Natural killer cell (primary cell): ENCODE results near the gene GCSAML. TPM values are rescaled to one million over a fixed set of nuclear protein-coding genes. Genes with fewer than 3 reads are reported as not detected.

Source experiments
- ATAC-seq, 3 donors: fragments of 150-1000 bp in 2 of 3; fragments of 200-7000 bp in 1 of 3; cut with Tn5 transposase; 1 replicate in 1 of 3; 2 replicates in 2 of 3; pipeline ENCODE4 v1.10.0; 2021; ENCODE audit warnings: mild to moderate bottlenecking in 2 of 3, moderate library complexity in 2 of 3
- DNase-seq, 2 donors: peaks; one replicate each; pipeline versions ENCODE4 v3.0.0 to v3.0.0-alpha.2; 2013 to 2021; ENCODE audit warnings: mixed read lengths in 1 of 2
- H3K27ac ChIP-seq: one replicate; pipeline ENCODE4 v1.5.1; 2013; ENCODE audit warnings: mild to moderate bottlenecking, low read length
- H3K27me3 ChIP-seq: one replicate; pipeline ENCODE4 v1.6.1; 2013; ENCODE audit warnings: low read length; ENCODE audit not compliant: control insufficient read depth, insufficient read depth
- H3K36me3 ChIP-seq: one replicate; pipeline ENCODE4 v1.6.1; 2013; ENCODE audit warnings: low read length; ENCODE audit not compliant: control insufficient read depth, insufficient read depth
- H3K4me1 ChIP-seq: one replicate; pipeline ENCODE4 v1.6.1; 2013; ENCODE audit warnings: low read length; ENCODE audit not compliant: control insufficient read depth, insufficient read depth
- H3K4me3 ChIP-seq: one replicate; pipeline ENCODE4 v1.5.1; 2013; ENCODE audit warnings: low read length
- H3K9me3 ChIP-seq: one replicate; pipeline ENCODE4 v1.6.1; 2013; ENCODE audit warnings: low read length; ENCODE audit not compliant: control insufficient read depth, insufficient read depth
- H3K27ac Mint-ChIP-seq, 2 donors: one replicate each; pipeline ENCODE4 v1.8.0; 2022; ENCODE audit warnings: mild to moderate bottlenecking in 2 of 2, mixed read lengths in 2 of 2, moderate library complexity in 1 of 2
- H3K27me3 Mint-ChIP-seq, 2 donors: one replicate each; pipeline ENCODE4 v1.8.0; 2022; ENCODE audit warnings: low read depth in 2 of 2, mixed read lengths in 2 of 2
- H3K36me3 Mint-ChIP-seq: one replicate; pipeline ENCODE4 v1.8.0; 2022; ENCODE audit warnings: mixed read lengths
- H3K4me1 Mint-ChIP-seq, 2 donors: one replicate each; pipeline ENCODE4 v1.8.0; 2022; ENCODE audit warnings: mixed read lengths in 2 of 2
- H3K4me3 Mint-ChIP-seq: one replicate; pipeline ENCODE4 v1.8.0; 2022; ENCODE audit warnings: mild to moderate bottlenecking, moderate library complexity, mixed read lengths
- H3K9me3 Mint-ChIP-seq, 2 donors: one replicate each; pipeline ENCODE4 v1.8.0; 2022; ENCODE audit warnings: mixed read lengths in 2 of 2
- WGBS: methylation state at CpG from one replicate; pipeline ENCODE4 v1.1.7; 2013; ENCODE audit warnings: missing lambda C conversion rate; ENCODE audit not compliant: insufficient coverage; 5-methylcytosine and 5-hydroxymethylcytosine counted together
- intact Hi-C: fragments of 100-400 bp; cut with micrococcal nuclease; formaldehyde crosslinking; loops from one replicate; pipeline ENCODE4 v1.14.2; 2022
- total RNA-seq, 4 donors: library from RNA; stranded (reverse); fragments of 120-200 nt in 1 of 4; gene quantifications; one replicate each; pipeline versions ENCODE4 v1.2.3 to v1.2.4, GENCODE V29; 2013 to 2022
- TF ChIP-seq, protein P1 (sequence below): fragments of 200-600 bp; IDR thresholded peaks from one replicate; pipeline ENCODE4 v1.8.0; 2022; ENCODE audit warnings: antibody characterized with exemption

GCSAML gene
- total RNA-seq, 3 donors from 2014 or later (not counting 1 experiment from before 2014, with no cell fraction given) = 0.19 to 62.1 (median 1.4) TPM

DNA sequence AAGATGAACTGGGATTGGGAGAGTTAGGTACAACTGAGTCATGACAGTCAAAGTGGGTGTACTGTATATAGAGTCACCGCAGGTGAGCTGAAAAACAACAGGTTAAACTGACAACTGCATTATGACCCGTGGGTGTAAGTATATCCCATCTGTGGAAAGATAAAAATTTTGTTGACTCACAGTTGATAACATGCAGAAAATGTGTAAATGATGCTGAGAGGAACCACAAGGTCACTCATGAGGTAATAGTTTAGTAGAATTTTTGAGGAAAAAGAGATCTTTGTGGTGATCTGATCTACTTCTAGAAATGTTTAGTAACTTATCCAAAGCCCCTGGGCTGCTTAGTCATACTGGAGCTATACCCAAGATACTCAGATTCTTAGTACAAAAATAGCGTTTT is 13.5 kb upstream of the GCSAML start:
- no peak overlapping the region for H3K27ac ChIP-seq
- no peak overlapping the region for H3K4me3 Mint-ChIP-seq
- no peaks in the 10 kb centered on the region for H3K4me1 ChIP-seq
- H3K4me1 Mint-ChIP-seq = peaks cover 0 to 3% of the 10 kb centered on the region in 2 donors
- peak in 1 of 3 donors; percentile 67 for ATAC-seq
- no peak overlapping the region for H3K4me3 ChIP-seq
- H3K36me3 ChIP-seq = no peaks in the 10 kb centered on the region
- no peaks in the 10 kb centered on the region for H3K36me3 Mint-ChIP-seq
- no peaks in the 10 kb centered on the region for H3K27me3 ChIP-seq
- TF ChIP-seq, protein P1, sequence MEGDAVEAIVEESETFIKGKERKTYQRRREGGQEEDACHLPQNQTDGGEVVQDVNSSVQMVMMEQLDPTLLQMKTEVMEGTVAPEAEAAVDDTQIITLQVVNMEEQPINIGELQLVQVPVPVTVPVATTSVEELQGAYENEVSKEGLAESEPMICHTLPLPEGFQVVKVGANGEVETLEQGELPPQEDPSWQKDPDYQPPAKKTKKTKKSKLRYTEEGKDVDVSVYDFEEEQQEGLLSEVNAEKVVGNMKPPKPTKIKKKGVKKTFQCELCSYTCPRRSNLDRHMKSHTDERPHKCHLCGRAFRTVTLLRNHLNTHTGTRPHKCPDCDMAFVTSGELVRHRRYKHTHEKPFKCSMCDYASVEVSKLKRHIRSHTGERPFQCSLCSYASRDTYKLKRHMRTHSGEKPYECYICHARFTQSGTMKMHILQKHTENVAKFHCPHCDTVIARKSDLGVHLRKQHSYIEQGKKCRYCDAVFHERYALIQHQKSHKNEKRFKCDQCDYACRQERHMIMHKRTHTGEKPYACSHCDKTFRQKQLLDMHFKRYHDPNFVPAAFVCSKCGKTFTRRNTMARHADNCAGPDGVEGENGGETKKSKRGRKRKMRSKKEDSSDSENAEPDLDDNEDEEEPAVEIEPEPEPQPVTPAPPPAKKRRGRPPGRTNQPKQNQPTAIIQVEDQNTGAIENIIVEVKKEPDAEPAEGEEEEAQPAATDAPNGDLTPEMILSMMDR = no peak
- no peaks in the 10 kb centered on the region for H3K9me3 ChIP-seq
- WGBS = 50% methylated on average over 3 of the region's 3 CpGs
- H3K27ac Mint-ChIP-seq = no peak overlapping the region
- no peak for DNase-seq
- intact Hi-C loops = no loop called here
- H3K9me3 Mint-ChIP-seq = no peaks in the 10 kb centered on the region
- H3K27me3 Mint-ChIP-seq = peaks cover 0 to 4% of the 10 kb centered on the region in 2 donors

- Mint-ChIP-seq H3K27me3 (peaks cover 0 to 4% of the 10 kb centered on the region in 2 donors), H3K4me3 (no peak within 1 kb of the TSS), H3K9me3 (no peaks in the 10 kb centered on the region), H3K27ac (no peak within 1 kb of the TSS), H3K4me1 (peaks cover 0 to 5% of the 10 kb centered on the region in 2 donors), H3K36me3 (no peaks in the 10 kb centered on the region)
- H3K4me3 ChIP-seq = no peak within 1 kb of the TSS
- TF ChIP-seq, protein P1 = no peak
- DNase-seq (no peak), ATAC-seq (no peak)
- H3K4me1 ChIP-seq = no peaks in the 10 kb centered on the region
- WGBS = 100% methylated on average over 1 of the region's 2 CpGs
- no peak within 1 kb of the TSS for H3K27ac ChIP-seq
- H3K27me3 ChIP-seq = no peaks in the 10 kb centered on the region
- H3K9me3 ChIP-seq = no peaks in the 10 kb centered on the region
- no peaks in the 10 kb centered on the region for H3K36me3 ChIP-seq
- intact Hi-C loops = no loop called here
These were observed 12.6 kb upstream of the GCSAML start, which contains the start of gene OR2C3 for GRCh38 chr1:247536340-247536739. Gene OR2C3, minus strand, starts transcription at chr1:247536440. Its CDS starts 3,929 bp downstream, at chr1:247532511.

GRCh38 chr1:247538561-247538960 is 10.4 kb upstream of the GCSAML start:
- intact Hi-C loops = no loop called here
- no peaks in the 10 kb centered on the region for H3K27me3 ChIP-seq
- no peaks in the 10 kb centered on the region for H3K36me3 ChIP-seq
- no peaks in the 10 kb centered on the region for H3K4me1 ChIP-seq
- ATAC-seq (no peak), DNase-seq (no peak)
- H3K27ac ChIP-seq = no peak overlapping the region
- peaks cover 0 to 5% of the 10 kb centered on the region in 2 donors for H3K4me1 Mint-ChIP-seq
- H3K9me3 ChIP-seq = no peaks in the 10 kb centered on the region
- no peaks in the 10 kb centered on the region for H3K36me3 Mint-ChIP-seq
- H3K4me3 ChIP-seq = no peak overlapping the region
- WGBS = 92% methylated on average over 5 of the region's 5 CpGs
- no peak overlapping the region for H3K27ac Mint-ChIP-seq
- H3K4me3 Mint-ChIP-seq = no peak overlapping the region
- H3K27me3 Mint-ChIP-seq = no peaks in the 10 kb centered on the region
- H3K9me3 Mint-ChIP-seq = no peaks in the 10 kb centered on the region
- TF ChIP-seq, protein P1 = no peak

GRCh38 chr1:247539215-247539614 is 9.7 kb upstream of the GCSAML start:
- Mint-ChIP-seq H3K36me3 (no peaks in the 10 kb centered on the region), H3K9me3 (no peaks in the 10 kb centered on the region), H3K4me1 (peaks cover 0 to 5% of the 10 kb centered on the region in 2 donors), H3K27me3 (no peaks in the 10 kb centered on the region), H3K4me3 (no peak overlapping the region), H3K27ac (no peak overlapping the region)
- H3K27me3 ChIP-seq = no peaks in the 10 kb centered on the region
- no peaks in the 10 kb centered on the region for H3K9me3 ChIP-seq
- TF ChIP-seq, protein P1 = no peak
- H3K4me3 ChIP-seq = no peak overlapping the region
- WGBS = 72% methylated on average over 5 of the region's 6 CpGs
- no peaks in the 10 kb centered on the region for H3K36me3 ChIP-seq
- peak in 1 of 3 donors; percentile 54 for ATAC-seq
- no peaks in the 10 kb centered on the region for H3K4me1 ChIP-seq
- no peak for DNase-seq
- no peak overlapping the region for H3K27ac ChIP-seq
- intact Hi-C loops = no loop called here
